Measurements from ENCODE around the gene POT1.

The POT1 gene

DNA sequence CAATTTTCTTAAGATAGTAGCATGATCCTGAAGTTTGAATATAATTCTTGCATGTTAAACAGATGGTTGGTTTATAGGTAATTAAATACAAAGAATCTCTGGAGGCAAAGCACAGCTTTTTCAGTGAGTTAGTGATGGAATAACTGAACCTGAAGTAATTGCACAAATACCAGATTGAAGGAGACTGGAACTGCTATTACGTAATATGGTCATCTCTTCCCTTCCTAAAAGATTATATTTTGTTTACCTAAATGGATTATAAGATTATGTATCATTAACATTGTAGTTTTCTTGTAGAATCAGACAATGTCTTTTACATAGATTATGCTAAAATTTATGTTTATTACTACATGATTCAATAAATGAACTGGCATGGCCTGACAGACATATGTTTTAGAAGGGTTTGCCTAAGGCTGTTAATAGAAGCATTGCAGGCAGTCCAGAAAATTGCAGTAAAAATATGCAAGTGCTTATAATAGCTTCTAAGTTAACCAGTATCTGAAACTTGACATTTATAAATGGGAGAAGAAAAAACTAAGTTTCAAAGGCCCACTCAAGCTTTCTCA, 128.2 kb downstream of the POT1 start:
- no peak for DNase-seq

DNA sequence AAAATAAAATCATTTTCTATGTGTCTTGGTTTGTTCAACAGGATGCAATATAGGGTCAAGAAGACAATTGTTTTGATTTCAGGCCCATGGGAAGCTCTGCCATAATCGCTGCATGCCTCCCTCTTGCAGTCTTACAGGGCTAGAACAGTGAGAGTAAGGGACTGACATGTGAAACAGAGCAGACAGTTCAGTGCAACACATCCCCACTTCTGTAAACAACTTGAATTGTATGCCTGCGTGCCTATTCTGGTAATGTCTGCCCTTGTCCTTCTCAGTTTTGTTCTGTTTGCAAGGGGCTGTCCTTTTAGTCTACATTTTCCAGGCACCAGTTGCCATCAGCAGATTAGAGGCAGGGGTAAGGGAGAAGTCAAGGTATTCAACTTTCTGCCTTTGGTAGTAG, 129.2 kb downstream of the POT1 start:
- no peak for DNase-seq

DNA sequence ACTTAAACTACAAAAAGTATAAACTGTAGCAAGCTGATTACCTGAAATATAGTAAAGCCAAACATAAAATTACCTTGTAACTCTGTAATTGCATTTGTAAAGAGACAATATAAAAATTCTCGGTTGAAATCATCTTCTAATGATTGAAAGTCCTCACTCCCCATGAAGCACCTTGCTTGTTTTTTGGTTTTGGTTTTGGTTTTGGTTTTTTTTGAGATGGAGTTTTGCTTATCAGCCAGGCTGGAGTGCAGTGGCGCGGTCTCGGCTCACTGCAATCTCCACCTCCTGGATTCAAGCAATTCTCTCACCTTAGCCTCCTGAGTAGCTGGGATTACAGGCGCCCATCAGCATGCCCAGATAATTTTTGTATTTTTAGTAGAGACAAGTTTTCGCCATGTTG, 130.2 kb downstream of the POT1 start:
- no peak for DNase-seq

DNA sequence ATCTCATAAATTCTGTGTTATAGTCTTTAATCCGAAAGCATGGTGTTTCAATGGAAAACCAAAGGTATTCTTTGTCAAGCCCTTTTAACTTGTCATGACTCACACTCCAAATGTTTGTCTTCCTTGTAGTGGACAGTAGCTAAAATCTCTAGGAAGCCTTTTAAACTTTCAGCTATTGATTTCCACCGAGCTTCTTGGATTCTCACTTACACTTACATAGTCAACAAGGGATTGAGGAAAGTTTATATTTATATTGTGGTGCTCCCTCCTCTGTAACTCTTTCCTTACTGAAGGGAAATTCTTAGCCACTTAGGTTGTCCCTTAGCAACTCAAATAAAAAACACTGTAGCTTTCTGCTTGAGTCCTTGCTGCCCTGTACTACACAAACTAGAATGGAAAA, 132.9 kb downstream of the POT1 start:
- DNase-seq = no peak

DNA sequence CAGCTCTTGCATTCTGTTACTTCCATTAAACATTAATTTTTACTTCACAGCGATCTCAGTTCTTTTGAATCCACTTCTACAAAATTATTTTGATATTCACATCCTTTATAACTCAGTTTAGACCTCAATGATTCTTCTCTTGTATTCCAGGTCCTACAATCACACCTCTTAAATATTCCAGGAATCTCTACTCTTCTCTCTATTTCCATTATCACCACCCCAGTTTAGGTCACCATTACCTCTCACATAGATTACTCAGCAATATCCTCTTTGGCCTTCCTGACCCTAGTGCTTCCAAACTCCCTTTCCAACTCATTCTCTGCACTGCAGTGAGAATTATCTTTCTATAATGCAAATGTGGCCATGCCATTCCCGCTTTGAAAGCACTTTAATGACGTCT, 136.9 kb downstream of the POT1 start:
- no peak for DNase-seq

DNA sequence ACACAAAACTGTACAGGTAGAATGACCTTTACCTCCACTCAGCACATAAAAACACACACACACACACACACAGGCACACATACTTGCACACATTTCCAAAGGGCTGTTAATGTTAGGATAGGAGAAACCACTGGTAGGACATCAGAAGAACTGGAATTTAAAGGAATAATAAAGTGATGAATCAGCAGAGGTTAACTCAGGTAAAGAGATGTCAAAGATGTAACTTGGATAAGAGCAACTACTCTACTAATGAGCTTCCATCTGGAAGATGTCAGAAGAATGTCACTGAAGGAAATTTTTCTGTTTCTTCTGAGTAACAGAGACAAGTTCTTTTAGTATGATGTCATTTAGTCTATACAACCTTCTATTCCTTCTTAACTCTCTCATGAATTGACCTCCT, 137.6 kb downstream of the POT1 start:
- no peak for DNase-seq

DNA sequence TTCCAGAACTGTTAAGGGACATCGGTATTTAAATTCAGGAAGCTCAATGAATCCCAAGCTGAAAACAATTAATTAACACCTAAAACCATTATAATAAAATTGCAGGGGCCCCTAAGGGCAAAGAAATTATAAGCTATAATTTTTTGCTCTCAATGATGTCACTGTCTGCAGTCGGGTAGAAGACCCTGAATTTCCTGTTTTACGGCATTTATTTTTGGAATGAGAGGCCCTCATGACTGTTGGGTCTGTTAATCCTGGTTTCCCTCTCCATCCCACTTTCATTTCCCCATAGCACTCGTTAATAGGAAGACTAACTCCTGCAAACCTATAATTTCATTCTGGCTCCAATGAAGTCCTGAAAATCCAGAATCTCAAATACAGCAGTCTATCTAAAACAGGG, 138.2 kb downstream of the POT1 start:
- no peak for DNase-seq

DNA sequence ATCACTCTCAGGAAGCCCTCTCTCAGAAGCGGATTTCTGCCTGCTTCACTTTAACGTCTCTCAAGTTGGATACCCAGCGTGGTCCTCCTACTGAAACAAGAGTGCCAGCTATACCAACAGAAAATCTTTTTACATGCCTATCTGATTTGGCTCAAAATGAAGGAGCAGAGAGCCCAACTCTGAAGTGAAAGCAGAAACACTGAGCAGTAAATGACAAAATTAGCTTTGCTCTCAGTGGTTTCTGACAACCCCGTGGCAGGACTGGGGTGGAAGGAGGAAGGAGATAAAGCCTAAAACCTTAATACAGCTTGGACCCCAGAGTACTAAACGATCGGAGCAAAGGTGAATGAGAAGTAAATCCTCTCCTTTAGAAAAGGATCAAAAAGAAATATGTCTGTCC, 139.0 kb downstream of the POT1 start:
- no peak for DNase-seq

DNA sequence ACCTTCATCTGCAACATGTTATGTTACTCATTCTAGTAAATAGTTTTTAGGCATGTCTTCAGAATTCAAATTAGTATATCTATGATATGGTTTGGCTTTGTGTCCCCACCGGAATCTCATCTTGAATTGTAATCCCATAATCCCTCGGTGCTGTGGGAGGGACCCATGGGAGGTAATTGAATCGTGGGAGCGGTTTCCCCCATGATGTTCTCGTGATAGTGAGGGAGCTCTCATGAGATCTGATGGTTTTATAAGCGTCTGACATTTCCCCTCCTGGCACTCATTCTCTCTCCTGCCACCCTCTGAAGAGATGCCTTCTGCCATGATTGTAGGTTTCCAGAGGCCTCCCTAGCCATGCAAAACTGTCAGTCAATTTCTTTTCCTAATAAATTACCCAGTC, 143.6 kb downstream of the POT1 start:
- DNase-seq = no peak

DNA sequence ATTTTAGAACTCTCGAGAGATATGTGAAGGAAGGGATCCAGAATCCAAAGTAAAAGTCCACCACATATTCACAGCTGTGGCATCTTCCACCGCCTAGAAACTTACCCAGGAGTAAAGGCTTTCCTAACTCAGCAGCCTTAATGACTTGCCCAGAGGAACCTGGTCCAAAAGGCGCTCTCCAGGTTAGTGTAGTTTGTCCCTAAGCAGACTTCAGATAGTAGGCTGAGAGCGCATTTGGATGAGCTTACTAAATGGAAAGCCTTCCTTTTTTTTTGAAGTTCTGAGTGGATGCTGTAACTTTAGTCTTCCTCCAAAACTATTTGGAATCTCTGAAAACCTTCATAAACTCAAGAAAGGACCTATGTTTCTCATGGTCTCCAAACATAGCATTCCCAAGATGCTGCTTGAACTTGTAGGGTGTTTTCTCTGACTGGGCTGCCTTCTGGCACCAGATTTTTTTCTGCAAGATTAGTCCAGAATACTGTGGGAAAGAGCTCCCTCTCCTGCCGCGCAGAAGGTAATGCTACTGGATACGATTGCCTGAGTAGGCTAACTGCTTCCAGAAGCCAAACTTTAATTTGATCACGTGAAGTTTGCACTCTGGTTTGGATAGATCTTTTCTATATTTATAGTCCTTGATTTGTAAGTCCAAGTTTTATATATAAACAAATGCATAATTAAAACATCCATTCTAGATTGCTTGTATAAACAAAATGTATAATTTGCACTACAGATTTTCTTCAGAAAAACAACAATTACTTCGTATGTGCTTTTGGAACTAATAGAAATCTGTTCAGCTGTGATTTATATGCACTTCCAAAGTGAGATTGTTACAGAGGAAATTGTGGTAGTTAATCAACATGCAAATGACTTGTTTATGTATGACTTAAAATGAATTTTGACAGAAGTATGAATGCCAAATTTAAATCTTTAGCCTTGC, 144.5 kb downstream of the POT1 start:
- DNase-seq = peak; percentile 41

DNA sequence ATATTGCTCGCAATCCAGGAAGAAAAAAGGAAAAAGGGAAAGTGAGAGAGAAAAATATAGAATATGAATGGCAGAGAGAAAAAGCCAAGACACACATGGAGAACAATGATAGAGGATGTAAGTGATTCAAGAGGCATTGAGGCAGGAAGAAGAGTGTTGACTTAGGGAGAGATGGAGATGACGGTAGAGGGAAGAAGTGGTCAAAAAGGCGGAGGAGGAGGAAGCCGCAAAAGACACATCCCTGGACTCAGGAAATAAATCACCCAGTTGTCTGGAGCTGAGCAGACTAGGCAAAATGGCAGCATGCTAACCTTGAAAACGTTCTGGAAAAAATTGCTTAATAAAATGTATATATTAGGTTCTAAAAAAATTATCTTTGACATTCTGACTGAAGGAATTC, 146.4 kb downstream of the POT1 start:
- DNase-seq = no peak

DNA sequence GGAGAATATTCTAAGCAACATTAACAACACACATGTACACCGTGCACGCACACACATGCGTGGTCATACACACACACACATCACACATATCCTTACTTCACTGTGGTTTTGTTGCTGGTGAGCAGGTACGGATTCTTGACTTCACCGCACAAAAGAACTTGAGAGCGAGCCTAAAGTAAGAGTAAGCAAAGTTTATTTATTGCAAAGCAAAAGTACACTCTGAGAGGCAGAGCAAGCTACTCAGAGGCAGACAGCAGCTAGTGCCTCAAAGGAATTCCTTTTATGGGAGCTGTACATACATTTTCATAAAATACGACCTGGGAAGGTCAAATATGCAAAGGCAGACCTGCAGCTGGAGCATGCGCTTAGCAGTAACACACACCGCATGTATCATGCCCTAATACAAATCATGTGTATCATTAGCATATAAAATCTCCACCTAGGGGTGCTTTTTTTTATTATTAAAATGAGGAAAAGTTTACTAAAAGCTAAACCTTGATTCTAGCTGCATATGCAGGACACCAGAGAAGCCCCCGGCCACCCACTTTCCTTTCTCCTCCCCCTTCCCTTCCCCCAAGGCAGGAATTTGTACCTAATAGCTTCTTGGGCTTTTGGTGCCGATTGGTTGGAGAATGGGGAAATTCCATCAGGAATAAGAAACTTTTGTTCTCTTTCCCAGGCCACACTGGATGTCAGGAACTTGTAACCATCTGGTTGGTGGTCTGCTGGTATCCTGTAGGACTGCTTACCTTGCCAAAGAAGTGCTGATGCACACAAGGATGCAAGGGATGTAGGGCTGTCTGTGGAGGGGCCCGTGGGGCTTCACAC, 147.5 kb downstream of the POT1 start:
- no peak for DNase-seq

DNA sequence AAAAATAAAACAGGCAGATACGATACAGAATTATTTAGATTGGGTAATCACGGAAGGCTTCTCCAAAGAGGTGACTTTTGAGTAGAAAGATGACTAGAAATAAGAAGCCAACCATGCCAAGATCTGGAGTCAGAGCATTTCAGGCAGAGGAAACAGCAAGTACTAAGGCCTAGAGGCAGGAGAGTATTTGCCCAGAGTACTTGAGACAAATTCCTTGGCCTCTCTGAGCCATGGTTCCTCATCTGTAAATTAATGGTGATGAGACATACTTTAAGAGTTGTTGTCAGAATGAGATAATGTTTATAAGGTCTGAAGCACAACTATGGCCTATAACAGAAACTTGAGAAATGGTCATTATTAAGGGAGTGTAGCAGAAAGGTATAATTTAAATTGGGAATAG, 148.2 kb downstream of the POT1 start:
- no peak for DNase-seq

DNA sequence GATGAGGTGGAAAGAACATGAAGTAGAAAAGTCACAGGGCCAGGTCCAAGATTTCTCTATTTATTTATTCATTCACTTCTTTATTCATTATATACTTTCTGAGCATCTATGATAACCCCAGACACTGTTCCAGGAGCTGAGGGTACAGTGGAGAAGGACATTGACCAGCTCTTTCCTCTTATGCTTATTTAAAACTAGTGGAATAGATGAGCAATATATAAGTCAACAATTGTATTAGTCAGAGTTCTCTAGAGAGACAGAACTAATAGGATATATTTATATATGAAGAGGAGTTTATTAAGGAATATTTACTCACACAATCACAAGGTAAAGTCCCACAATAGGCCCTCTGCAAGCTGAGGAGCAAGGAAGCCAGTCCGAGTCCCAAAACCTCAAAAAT, 149.0 kb downstream of the POT1 start:
- DNase-seq = no peak

DNA sequence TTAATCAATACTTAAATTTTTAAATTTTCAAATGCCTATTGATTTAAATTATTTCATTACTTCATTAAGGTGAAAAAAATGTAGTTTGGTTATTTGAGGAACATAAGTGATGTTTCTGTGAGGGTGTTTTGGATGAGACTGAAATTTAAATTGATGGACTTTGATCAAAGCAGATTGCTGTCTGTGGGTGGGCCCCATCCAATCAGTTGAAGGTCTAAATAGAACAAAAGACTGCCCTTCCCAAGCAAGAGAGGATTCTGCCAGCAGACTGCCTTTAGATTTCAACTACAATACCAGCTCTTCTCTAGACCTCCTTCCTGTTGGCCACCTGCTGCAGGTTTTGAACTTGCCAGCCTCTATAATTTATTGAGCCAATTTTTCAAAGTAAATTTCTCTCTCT, 149.6 kb downstream of the POT1 start:
- DNase-seq = no peak

DNA sequence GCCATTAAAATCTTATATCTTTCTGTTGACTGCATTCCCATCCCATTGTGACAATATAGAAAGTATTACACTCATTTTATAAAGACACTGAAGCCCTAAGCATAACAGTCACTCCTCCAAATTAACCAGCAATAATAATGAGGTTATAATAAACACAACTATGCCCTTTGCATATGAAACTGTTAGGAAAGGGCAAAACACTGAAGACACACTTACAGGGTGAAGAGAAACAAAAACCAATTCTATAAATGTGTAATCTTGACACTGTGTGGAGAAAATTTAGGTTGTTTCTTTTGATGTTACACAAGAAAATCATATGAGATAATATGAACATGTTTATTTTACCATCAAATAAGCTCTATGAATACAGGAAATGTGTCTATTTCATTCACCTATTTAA, 150.0 kb downstream of the POT1 start:
- DNase-seq = no peak

DNA sequence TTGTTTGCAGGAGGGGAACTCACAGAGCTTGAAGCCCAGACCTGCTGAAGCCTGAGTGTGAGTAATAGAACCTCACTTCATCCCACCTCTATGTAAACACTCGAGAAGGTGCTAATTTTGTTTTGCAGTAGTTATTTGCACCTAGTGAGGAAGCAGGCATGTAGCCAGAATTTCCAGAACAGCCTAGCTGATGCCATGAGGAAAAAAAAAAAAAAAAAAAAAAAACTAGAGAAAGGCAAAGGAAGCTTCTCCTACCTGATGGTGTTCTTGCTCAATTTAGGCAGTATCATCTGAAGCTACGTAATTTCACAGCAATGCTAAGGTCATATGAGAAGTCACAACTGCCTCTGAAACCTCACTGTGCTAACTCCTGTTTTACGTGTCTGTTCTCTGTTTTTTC, 150.4 kb downstream of the POT1 start:
- no peak for DNase-seq

DNA sequence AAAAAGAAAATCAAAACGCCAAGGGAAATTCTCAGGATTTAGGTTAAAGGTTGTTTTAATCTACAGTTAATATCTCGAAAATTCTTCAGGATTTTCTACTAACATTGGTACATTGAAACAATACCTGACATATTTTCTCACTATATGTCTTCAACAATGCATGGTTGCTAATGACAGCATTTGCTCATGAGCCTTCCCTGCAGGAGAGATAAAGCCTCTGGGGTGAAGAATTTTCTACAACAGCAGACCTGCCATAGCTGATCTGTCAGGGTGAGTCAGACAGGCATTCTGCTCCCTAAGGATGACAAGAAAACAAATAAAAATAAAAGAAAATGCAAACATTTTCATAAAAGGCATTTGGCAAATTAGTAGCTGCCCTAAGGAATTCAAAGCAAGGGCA, 152.4 kb downstream of the POT1 start:
- no peak for DNase-seq

DNA sequence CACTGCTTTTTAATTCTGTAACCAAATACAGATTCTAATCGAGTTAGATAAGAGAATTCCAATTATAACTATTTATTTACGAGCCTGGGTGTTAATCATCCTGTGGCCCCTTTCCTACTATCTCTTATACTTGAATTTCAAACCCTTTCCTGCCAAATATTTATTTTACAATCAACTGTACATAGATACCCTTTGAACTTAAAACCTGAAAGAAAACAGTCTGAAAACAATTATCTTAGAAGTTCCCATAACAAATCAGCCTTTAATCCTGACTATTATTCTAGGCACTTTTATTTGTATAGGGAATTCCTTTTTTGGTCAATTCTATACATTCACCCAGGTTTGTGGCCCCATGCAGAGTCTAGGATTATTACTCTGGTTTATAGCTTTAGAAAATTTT, 153.5 kb downstream of the POT1 start:
- DNase-seq = no peak

DNA sequence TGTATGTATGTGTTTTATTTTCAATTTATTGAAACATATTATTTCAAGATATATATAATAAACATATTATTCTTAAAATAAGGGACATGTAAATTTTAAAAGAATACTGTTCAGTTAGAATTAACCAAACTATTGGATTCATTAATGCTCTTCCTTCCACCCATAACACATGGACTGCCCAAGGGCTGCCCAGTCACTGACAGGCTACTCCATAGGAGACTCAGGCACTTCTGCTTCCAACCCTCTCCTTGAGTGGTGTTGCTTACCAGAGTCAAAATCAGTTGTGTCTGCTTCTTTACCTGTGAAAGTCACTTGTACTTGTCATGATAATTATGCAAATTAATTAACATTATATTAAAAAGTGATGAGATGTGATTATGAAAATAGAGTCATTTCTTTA, 154.2 kb downstream of the POT1 start:
- DNase-seq = no peak

DNA sequence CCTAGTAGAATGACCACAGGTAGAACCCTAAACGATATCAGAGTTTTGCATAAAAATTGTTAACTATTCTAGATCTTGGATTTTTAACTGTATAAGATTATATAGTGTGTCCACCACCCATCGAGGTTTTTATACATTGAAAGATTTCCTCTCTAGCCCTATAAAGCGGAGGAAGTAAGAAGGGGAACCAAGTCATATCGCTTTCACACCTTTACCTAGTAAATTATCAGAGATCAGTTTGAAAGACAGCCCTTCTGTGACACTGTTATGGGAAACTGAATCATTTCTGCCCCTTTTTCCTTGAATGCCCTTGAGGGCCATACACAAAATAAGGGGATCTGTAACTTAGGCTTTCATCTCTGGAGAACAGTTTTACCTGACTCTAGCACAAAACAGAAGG, 155.7 kb downstream of the POT1 start:
- DNase-seq = no peak

DNA sequence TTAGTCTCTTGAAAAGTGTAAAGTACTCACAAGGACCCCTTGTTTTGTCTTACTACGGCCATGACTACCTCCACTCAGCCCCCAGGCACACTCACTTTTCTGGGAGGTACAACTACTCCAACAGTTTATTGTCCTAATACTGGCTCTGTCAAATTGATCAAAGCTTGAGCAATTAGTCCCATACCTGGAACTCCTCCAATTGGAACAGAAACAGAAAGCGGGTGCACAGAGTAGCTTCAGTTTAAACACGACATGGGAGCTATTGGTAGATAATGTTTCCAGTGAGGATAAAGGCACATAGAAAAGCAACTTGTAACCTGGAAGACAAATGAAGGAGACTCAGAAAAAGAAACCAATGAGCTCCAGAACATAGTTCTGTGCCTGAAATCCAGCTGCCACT, 156.3 kb downstream of the POT1 start:
- no peak for DNase-seq

Measured in fibroblast of skin of back (primary cell).